OCI-LY1 (cell line): ENCODE measurements around the gene SLC30A5.

Experiments used
- EZH2 ChIP-seq: fragments of 200-600 bp; sonication (generic), shearing (Covaris generic); IDR thresholded peaks from 2 replicates; pipeline ENCODE4 v1.8.0; 2017; ENCODE audit warnings: borderline replicate concordance, mixed run types, mild to moderate bottlenecking, antibody characterized with exemption, low read length, moderate library complexity, mixed read lengths
- TF ChIP-seq, protein P1 (sequence below): fragments of 200-600 bp; sonication (generic), shearing (Covaris generic); IDR thresholded peaks from 2 replicates; pipeline ENCODE4 v1.5.1; 2017; ENCODE audit warnings: mild to moderate bottlenecking, antibody characterized with exemption, low read length, moderate library complexity, mixed read lengths

DNA sequence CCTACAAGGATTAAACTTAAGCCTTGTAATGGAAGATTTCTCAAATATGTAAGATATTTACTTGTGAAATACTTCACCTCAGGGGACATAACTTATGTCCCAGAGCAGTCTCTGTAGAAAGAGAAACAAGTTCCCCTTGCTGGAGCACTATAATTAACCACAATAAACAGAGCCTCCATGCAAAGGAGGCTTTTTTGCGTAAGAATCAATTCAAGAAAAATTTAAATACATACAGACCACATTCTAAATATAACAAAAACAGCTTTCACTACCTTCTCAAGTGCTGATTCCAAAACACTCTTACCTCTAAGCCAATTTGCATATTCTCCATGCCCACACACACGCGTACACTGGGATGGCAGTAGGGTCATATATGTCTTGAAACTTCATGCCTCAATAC, 42.5 kb downstream of the SLC30A5 start:
- TF ChIP-seq, protein P1, sequence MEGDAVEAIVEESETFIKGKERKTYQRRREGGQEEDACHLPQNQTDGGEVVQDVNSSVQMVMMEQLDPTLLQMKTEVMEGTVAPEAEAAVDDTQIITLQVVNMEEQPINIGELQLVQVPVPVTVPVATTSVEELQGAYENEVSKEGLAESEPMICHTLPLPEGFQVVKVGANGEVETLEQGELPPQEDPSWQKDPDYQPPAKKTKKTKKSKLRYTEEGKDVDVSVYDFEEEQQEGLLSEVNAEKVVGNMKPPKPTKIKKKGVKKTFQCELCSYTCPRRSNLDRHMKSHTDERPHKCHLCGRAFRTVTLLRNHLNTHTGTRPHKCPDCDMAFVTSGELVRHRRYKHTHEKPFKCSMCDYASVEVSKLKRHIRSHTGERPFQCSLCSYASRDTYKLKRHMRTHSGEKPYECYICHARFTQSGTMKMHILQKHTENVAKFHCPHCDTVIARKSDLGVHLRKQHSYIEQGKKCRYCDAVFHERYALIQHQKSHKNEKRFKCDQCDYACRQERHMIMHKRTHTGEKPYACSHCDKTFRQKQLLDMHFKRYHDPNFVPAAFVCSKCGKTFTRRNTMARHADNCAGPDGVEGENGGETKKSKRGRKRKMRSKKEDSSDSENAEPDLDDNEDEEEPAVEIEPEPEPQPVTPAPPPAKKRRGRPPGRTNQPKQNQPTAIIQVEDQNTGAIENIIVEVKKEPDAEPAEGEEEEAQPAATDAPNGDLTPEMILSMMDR, result no peak
- TF ChIP-seq EZH2, result no peak
